DOHH2 (cell line): Measurements from ENCODE around the gene COA3.
A peak's percentile ranks its signal among the peaks of the same experiment; 100 is the strongest.

Experiments used
- H3F3A ChIP-seq: fragments of 200-600 bp; sonication (generic), shearing (Covaris generic); 2 replicates; pipeline ENCODE4 v1.6.0; 2016; ENCODE audit warnings: antibody characterized with exemption, mild to moderate bottlenecking; ENCODE audit not compliant: control insufficient read depth, insufficient read depth
- H3K27ac ChIP-seq: fragments of 200-600 bp; sonication (generic); 2 replicates; pipeline ENCODE4 v1.5.1; 2014; ENCODE audit warnings: low read depth, mild to moderate bottlenecking, low read length, moderate library complexity
- H3K27me3 ChIP-seq: fragments of 200-600 bp; sonication (generic); 2 replicates; pipeline ENCODE4 v1.6.1; 2014; ENCODE audit warnings: mild to moderate bottlenecking, low read length, mixed read lengths; ENCODE audit not compliant: control insufficient read depth
- H3K36me3 ChIP-seq: fragments of 200-600 bp; sonication (generic); 2 replicates; pipeline ENCODE4 v1.6.1; 2014; ENCODE audit warnings: mild to moderate bottlenecking, low read length, moderate library complexity, mixed read lengths; ENCODE audit not compliant: control insufficient read depth
- H3K4me1 ChIP-seq: fragments of 200-600 bp; sonication (generic); 2 replicates; pipeline ENCODE4 v1.6.1; 2014; ENCODE audit warnings: mild to moderate bottlenecking, low read length, mixed read lengths; ENCODE audit not compliant: control insufficient read depth
- H3K4me2 ChIP-seq: fragments of 200-600 bp; sonication (generic); 2 replicates; pipeline ENCODE4 v1.6.0; 2014; ENCODE audit warnings: mild to moderate bottlenecking, low read length, moderate library complexity
- H3K4me3 ChIP-seq: fragments of 200-600 bp; sonication (generic); 2 replicates; pipeline ENCODE4 v1.5.1; 2014; ENCODE audit warnings: mild to moderate bottlenecking, low read length, mixed read lengths
- H3K79me2 ChIP-seq: fragments of 200-600 bp; sonication (generic); 2 replicates; pipeline ENCODE4 v1.6.1; 2014; ENCODE audit warnings: mild to moderate bottlenecking, low read length, mixed read lengths; ENCODE audit not compliant: control insufficient read depth
- H3K9me2 ChIP-seq: fragments of 200-600 bp; sonication (generic); replicated peaks from 2 replicates; pipeline ENCODE4 v1.6.1; 2014; ENCODE audit warnings: mild to moderate bottlenecking, low read length, mixed read lengths; ENCODE audit not compliant: control insufficient read depth
- H3K9me3 ChIP-seq: fragments of 200-600 bp; sonication (generic); 2 replicates; pipeline ENCODE4 v1.6.1; 2014; ENCODE audit warnings: antibody characterized with exemption, low read length, mixed read lengths; ENCODE audit not compliant: control insufficient read depth, insufficient read depth
- H4K20me1 ChIP-seq: fragments of 200-600 bp; sonication (generic); 2 replicates; pipeline ENCODE4 v1.6.0; 2014; ENCODE audit warnings: low read depth, mild to moderate bottlenecking, antibody characterized with exemption, low read length, moderate library complexity; ENCODE audit not compliant: control insufficient read depth, insufficient read depth
- CTCF ChIP-seq: fragments of 200-600 bp; sonication (generic); IDR thresholded peaks from one replicate; pipeline ENCODE4 v1.5.1; 2014; ENCODE audit warnings: antibody characterized with exemption, mild to moderate bottlenecking, low read depth, low read length; ENCODE audit not compliant: poor library complexity, severe bottlenecking
- EZH2phosphoT487 ChIP-seq: fragments of 200-600 bp; sonication (generic); IDR thresholded peaks from 2 replicates; pipeline ENCODE4 v1.6.1; 2017; ENCODE audit warnings: borderline replicate concordance, mild to moderate bottlenecking, antibody characterized with exemption, low read length, moderate library complexity, mixed read lengths

COA3 gene

GRCh38 chr17:42804918-42805367, 6.4 kb upstream of the COA3 start:
- H3K79me2 ChIP-seq = no peaks in the 10 kb centered on the region
- H3F3A ChIP-seq = peaks cover 4% of the 10 kb centered on the region; the same call in 1 of the 2 replicates
- H3K4me1 ChIP-seq = no peaks in the 10 kb centered on the region
- no peak overlapping the region for H3K4me3 ChIP-seq
- no peaks in the 10 kb centered on the region for H3K9me2 ChIP-seq
- H3K27ac ChIP-seq = no peak overlapping the region
- TF ChIP-seq CTCF = no peak
- TF ChIP-seq EZH2phosphoT487 = no peak
- peaks cover 9% of the 10 kb centered on the region for H3K36me3 ChIP-seq
- H3K27me3 ChIP-seq = peaks cover 18% of the 10 kb centered on the region
- H3K4me2 ChIP-seq = no peak overlapping the region
- H4K20me1 ChIP-seq = no peaks in the 10 kb centered on the region
- no peaks in the 10 kb centered on the region for H3K9me3 ChIP-seq

GRCh38 chr17:42803074-42803883, 4.8 kb upstream of the COA3 start:
- Histone ChIP-seq H3K9me2 (no peaks in the 10 kb centered on the region), H3K36me3 (no peaks in the 10 kb centered on the region), H3K9me3 (no peaks in the 10 kb centered on the region), H3F3A (no peaks in the 10 kb centered on the region), H4K20me1 (no peaks in the 10 kb centered on the region), H3K4me3 (no peak overlapping the region), H3K27me3 (peaks cover 18% of the 10 kb centered on the region), H3K4me2 (no peak overlapping the region), H3K4me1 (peaks cover 5% of the 10 kb centered on the region), H3K79me2 (no peaks in the 10 kb centered on the region), H3K27ac (no peak overlapping the region)
- TF ChIP-seq CTCF (no peak), EZH2phosphoT487 (no peak)

GRCh38 chr17:42798011-42798382, 507 bp downstream of the COA3 start:
- peak overlapping the region; percentile 86 for H3K4me3 ChIP-seq

More at GRCh38 chr17:42798011-42798382, 507 bp downstream of the COA3 start:
- no peak for TF ChIP-seq EZH2phosphoT487
- no peak for TF ChIP-seq CTCF
- Histone ChIP-seq H3K36me3 (no peaks in the 10 kb centered on the region), H3K4me1 (peaks cover 13% of the 10 kb centered on the region), H3K9me2 (no peaks in the 10 kb centered on the region), H3K9me3 (no peaks in the 10 kb centered on the region), H4K20me1 (no peaks in the 10 kb centered on the region), H3K79me2 (peaks cover 6% of the 10 kb centered on the region), H3K27ac (no peak overlapping the region), H3K4me2 (peak overlapping the region; percentile 81), H3K27me3 (peaks cover 12% of the 10 kb centered on the region), H3F3A (no peaks in the 10 kb centered on the region)
